ENCODE results near the gene CHSY1.
A peak's percentile ranks its signal among the peaks of the same experiment; 100 is the strongest.
"Not testable (repeated sequence)": the region's sequence is repeated elsewhere in the genome, so short reads cannot be mapped to it uniquely, and the experiment has no call there.

Gene CHSY1

GRCh38 chr15:101244889-101245668 is 6.8 kb downstream of the CHSY1 start:
- DNase-seq: no peak

- DNase-seq: no peak
Observed at GRCh38 chr15:101244036-101244781, 7.6 kb downstream of the CHSY1 start.

GRCh38 chr15:101243420-101243819 is 8.4 kb downstream of the CHSY1 start:
- no peak for DNase-seq

- no peak for DNase-seq
Observed at GRCh38 chr15:101242999-101243336, 8.9 kb downstream of the CHSY1 start.

- peak; percentile 15 for DNase-seq
Observed at GRCh38 chr15:101242160-101242998, 9.5 kb downstream of the CHSY1 start.

- DNase-seq: peak; percentile 20
Observed at GRCh38 chr15:101240358-101240757, 11.5 kb downstream of the CHSY1 start.

GRCh38 chr15:101239724-101240136 is 12.1 kb downstream of the CHSY1 start:
- no peak for DNase-seq

- DNase-seq: no peak
Observed at GRCh38 chr15:101237251-101237650, 14.6 kb downstream of the CHSY1 start.

GRCh38 chr15:101233651-101234280 is 18.1 kb downstream of the CHSY1 start:
- no peak for DNase-seq

- no peak for DNase-seq
Observed at GRCh38 chr15:101232677-101233076, 19.2 kb downstream of the CHSY1 start.

- no peak for DNase-seq
Observed at GRCh38 chr15:101228313-101228712, 23.5 kb downstream of the CHSY1 start.

GRCh38 chr15:101225658-101226057 is 26.2 kb downstream of the CHSY1 start:
- no peak for DNase-seq

- no peak for DNase-seq
Observed at GRCh38 chr15:101221902-101222301, 29.9 kb downstream of the CHSY1 start.

- no peak for DNase-seq
Observed at GRCh38 chr15:101220060-101220459, 31.8 kb downstream of the CHSY1 start.

- DNase-seq: no peak
Observed at GRCh38 chr15:101219441-101219840, 32.4 kb downstream of the CHSY1 start.

- no peak for DNase-seq
Observed at GRCh38 chr15:101217446-101217845, 34.4 kb downstream of the CHSY1 start.

- no peak for DNase-seq
Observed at GRCh38 chr15:101216100-101216499, 35.7 kb downstream of the CHSY1 start.

GRCh38 chr15:101215681-101216080 is 36.2 kb downstream of the CHSY1 start:
- no peak for DNase-seq

GRCh38 chr15:101214435-101215097 is 37.3 kb downstream of the CHSY1 start:
- DNase-seq: not testable (repeated sequence)

- DNase-seq: no peak
Observed at GRCh38 chr15:101213570-101213969, 38.3 kb downstream of the CHSY1 start.

- DNase-seq: no peak
Observed at GRCh38 chr15:101213147-101213546, 38.7 kb downstream of the CHSY1 start.

- DNase-seq: no peak
Observed at GRCh38 chr15:101211897-101212296, 40.0 kb downstream of the CHSY1 start.

Data from islet precursor cell (in vitro differentiated cells).